Testis (tissue), 2 donors: Measurements from ENCODE around the gene GALNT11.
"Not testable (repeated sequence)": the region's sequence is repeated elsewhere in the genome, so short reads cannot be mapped to it uniquely, and the experiment has no call there.

Experiments used
- CTCF ChIP-seq, 3 experiments: fragments of 450-650 bp in 2 of 3; fragments of 200-600 bp in 1 of 3; sonication (generic) in 1 of 3; IDR thresholded peaks; one replicate each; pipeline ENCODE4 v1.5.1; 2016 to 2019; ENCODE audit warnings: antibody characterized with exemption in 3 of 3, mild to moderate bottlenecking in 2 of 3, moderate library complexity in 1 of 3
- POLR2A ChIP-seq: fragments of 450-650 bp; IDR thresholded peaks from one replicate; pipeline ENCODE4 v1.6.1; 2017; ENCODE audit warnings: antibody characterized with exemption, mild to moderate bottlenecking, moderate library complexity

- not testable (repeated sequence) for TF ChIP-seq POLR2A; CTCF (IDR thresholded peaks at IDR 0.05)
These were observed 7.8 kb upstream of the GALNT11 start for GRCh38 chr7:152017683-152018082.
